Psoas muscle (tissue), 8 donors: ENCODE measurements around the gene VPS26A. TPM values are rescaled to one million over a fixed set of nuclear protein-coding genes. Genes with fewer than 3 reads are reported as not detected.

Experiments used
- ATAC-seq, 4 donors: fragments of 200-7000 bp; cut with Tn5 transposase; one replicate each; pipeline ENCODE4 v1.9.1; 2020; ENCODE audit warnings: moderate library complexity in 3 of 4, mild to moderate bottlenecking in 2 of 4
- DNase-seq, 2 donors: peaks; one replicate each; pipeline ENCODE4 v3.0.0-alpha.2; 2020
- H3K27ac ChIP-seq: fragments of 200-600 bp; one replicate; pipeline ENCODE4 v1.8.0; 2022
- H3K27me3 ChIP-seq, 3 donors: fragments of 200-600 bp in 1 of 3; one replicate each; pipeline versions ENCODE4 v1.6.1 to v1.8.0; 2013 to 2022; ENCODE audit warnings: low read length in 2 of 3, mild to moderate bottlenecking in 2 of 3, moderate library complexity in 1 of 3; ENCODE audit not compliant: insufficient read depth in 3 of 3
- H3K36me3 ChIP-seq, 2 donors: fragments of 200-600 bp in 1 of 2; one replicate each; pipeline versions ENCODE4 v1.6.1 to v1.8.0; 2013 to 2022; ENCODE audit warnings: low read depth in 1 of 2, mild to moderate bottlenecking in 1 of 2, moderate library complexity in 1 of 2; ENCODE audit not compliant: insufficient read depth in 1 of 2
- H3K4me1 ChIP-seq: fragments of 200-600 bp; one replicate; pipeline ENCODE4 v1.8.0; 2022
- H3K4me3 ChIP-seq: fragments of 200-600 bp; one replicate; pipeline ENCODE4 v1.8.0; 2022; ENCODE audit warnings: mild to moderate bottlenecking
- H3K9me3 ChIP-seq: fragments of 200-600 bp; one replicate; pipeline ENCODE4 v1.8.0; 2022
- CTCF ChIP-seq: fragments of 200-600 bp; IDR thresholded peaks from one replicate; pipeline ENCODE4 v1.8.0; 2022; ENCODE audit warnings: antibody characterized with exemption
- WGBS, 3 donors: extraction: QIAGEN DNeasy Blood & Tissue Kit; methylation state at CpG; one replicate each; pipeline versions ENCODE4 v1.1.6 to v1.1.7; 2013; 5-methylcytosine and 5-hydroxymethylcytosine counted together
- intact Hi-C, 2 donors: fragments of 100-400 bp; cut with DNase I; formaldehyde crosslinking; loops; one replicate each; pipeline versions ENCODE4 v1.11.0 to v1.14.2; 2022
- polyA plus RNA-seq, 3 donors: library from polyadenylated mRNA; stranded (reverse); fragments of 200-250 nt; gene quantifications; one replicate each; pipeline ENCODE4 v1.2.3, GENCODE V29; 2013
- total RNA-seq, 4 donors: library from RNA; stranded (reverse); fragmentation: NEBNext Ultra II Directional in 2 of 4; extraction: Animal tissue kit (Norgen Biotek cat#: 25700) in 2 of 4; gene quantifications; one replicate each; pipeline versions ENCODE4 v1.2.1 to v1.2.4, GENCODE V29; 2021 to 2023
- donor health status: healthy with polysubstance abuse.
- donor health status: DM: no; HTN: no; CAD: no; lungs with moderate emphysema.
- donor health status: Bipolar disorder and iron deficiency.
- donor health status: healthy.
- donor health status: DM: yes; HTN: yes; CAD: no.
- donor health status: DM: no; HTN: no; CAD: no.
- donor health status: DM: no; HTN: no; CAD: no.
- donor health status: DM: yes; HTN: yes; CAD: no.

Gene VPS26A
- total and polyA plus RNA-seq, 7 donors = 23.4 to 62.8 (median 38.2) TPM

- H3K4me1 ChIP-seq = no peaks in the 10 kb centered on the region
- H3K36me3 ChIP-seq = no peaks in the 10 kb centered on the region
- DNase-seq (no peak), ATAC-seq (no peak)
- no peak within 1 kb of the TSS for H3K27ac ChIP-seq
- WGBS, 3 donors = 58 to 75% (median 67%) methylated on average over 8 of the region's 8 CpGs
- H3K4me3 ChIP-seq = no peak within 1 kb of the TSS
- no peaks in the 10 kb centered on the region for H3K27me3 ChIP-seq
- no peak for TF ChIP-seq CTCF
- H3K9me3 ChIP-seq = no peaks in the 10 kb centered on the region
- intact Hi-C loops = no loop called here
These were observed 96.1 kb downstream of the VPS26A start, which contains the start of gene HKDC1 for GRCh38 chr10:69220041-69220451. TSS of gene HKDC1 (plus strand) at chr10:69220332. CDS start at chr10:69220436, 104 bp downstream.

GRCh38 chr10:69220507-69220906, 96.5 kb downstream of the VPS26A start:
- no peak for TF ChIP-seq CTCF
- no peaks in the 10 kb centered on the region for H3K9me3 ChIP-seq
- no peak for DNase-seq
- intact Hi-C loops = no loop called here
- no peak overlapping the region for H3K27ac ChIP-seq
- H3K4me1 ChIP-seq = no peaks in the 10 kb centered on the region
- H3K36me3 ChIP-seq = no peaks in the 10 kb centered on the region
- no peak overlapping the region for H3K4me3 ChIP-seq
- H3K27me3 ChIP-seq = no peaks in the 10 kb centered on the region
- no peak for ATAC-seq
- 82 to 84% (median 84%) methylated on average over 9 of the region's 9 CpGs for WGBS, 3 donors

Other genes starting within 250 kb of the VPS26A start
- gene DDX50, start 222.9 kb upstream of the VPS26A start, total RNA-seq = 10 to 100 TPM; 19.7 to 24.7 (median 22.7) TPM
- 10 to 100 TPM; 18.6 to 27.5 (median 20.2) TPM for gene DDX50, start 222.9 kb upstream of the VPS26A start, polyA plus RNA-seq
- gene DDX21, start 168.0 kb upstream of the VPS26A start, total RNA-seq = 100 to 1,000 TPM in 1 of 4 donors, 10 to 100 TPM in 3; 30.8 to 120 (median 85.4) TPM
- 10 to 100 TPM; 31.6 to 90.6 (median 54.5) TPM for gene DDX21, start 168.0 kb upstream of the VPS26A start, polyA plus RNA-seq
- gene KIFBP, start 135.4 kb upstream of the VPS26A start, total RNA-seq = 10 to 100 TPM; 23.2 to 36.9 (median 32.1) TPM
- 10 to 100 TPM in 2 of 3 donors, 1 to 10 TPM in 1; 7.9 to 24.0 (median 17.9) TPM for gene KIFBP, start 135.4 kb upstream of the VPS26A start, polyA plus RNA-seq
- gene SRGN, start 36.1 kb upstream of the VPS26A start, total RNA-seq = 10 to 100 TPM; 27.8 to 43.4 (median 30.5) TPM
- 10 to 100 TPM; 30.2 to 54.0 (median 33.2) TPM for gene SRGN, start 36.1 kb upstream of the VPS26A start, polyA plus RNA-seq
- 10 to 100 TPM; 33.9 to 56.4 (median 43.8) TPM for gene SUPV3L1, start 56.1 kb downstream of the VPS26A start, total RNA-seq
- gene SUPV3L1, start 56.1 kb downstream of the VPS26A start, polyA plus RNA-seq = 10 to 100 TPM; 50.6 to 55.6 (median 53.4) TPM
- not detected for gene HKDC1, start 96.2 kb downstream of the VPS26A start, total RNA-seq
- gene HKDC1, start 96.2 kb downstream of the VPS26A start, polyA plus RNA-seq = under 1 TPM in 2 of 3 donors, not detected in 1; 0.03 TPM
- 100 to 1,000 TPM; 212 to 336 (median 261) TPM for gene HK1, start 154.3 kb downstream of the VPS26A start, total RNA-seq
- 100 to 1,000 TPM; 134 to 254 (median 216) TPM for gene HK1, start 154.3 kb downstream of the VPS26A start, polyA plus RNA-seq